Aorta (tissue), 5 donors: ENCODE measurements around the gene ATAD3A. TPM values are rescaled to one million over a fixed set of nuclear protein-coding genes. Genes with fewer than 3 reads are reported as not detected.
"Not testable (repeated sequence)": the region's sequence is repeated elsewhere in the genome, so short reads cannot be mapped to it uniquely, and the experiment has no call there.

Experiments used
- ATAC-seq: fragments of 200-7000 bp; cut with Tn5 transposase; one replicate; pipeline ENCODE4 v1.9.1; 2022; ENCODE audit warnings: moderate library complexity; ENCODE audit not compliant: low FRiP score
- DNase-seq, 2 donors: peaks; one replicate each; pipeline ENCODE4 v3.0.0-alpha.2; 2020
- H3K27ac ChIP-seq, 2 donors: one replicate each; pipeline ENCODE4 v1.5.1; 2013; ENCODE audit warnings: low read length in 2 of 2, mild to moderate bottlenecking in 2 of 2, moderate library complexity in 2 of 2, control low read depth in 1 of 2, inconsistent platforms in 1 of 2, low read depth in 1 of 2
- H3K27me3 ChIP-seq, 2 donors: one replicate each; pipeline ENCODE4 v1.6.1; 2013; ENCODE audit warnings: control low read depth in 1 of 2, low read length in 1 of 2, mild to moderate bottlenecking in 1 of 2, moderate library complexity in 1 of 2; ENCODE audit not compliant: insufficient read depth in 2 of 2, control insufficient read depth in 1 of 2
- H3K36me3 ChIP-seq, 2 donors: one replicate each; pipeline ENCODE4 v1.6.1; 2013; ENCODE audit warnings: control low read depth in 1 of 2, low read length in 1 of 2, mild to moderate bottlenecking in 1 of 2; ENCODE audit not compliant: insufficient read depth in 2 of 2, control insufficient read depth in 1 of 2
- H3K4me1 ChIP-seq, 2 donors: one replicate each; pipeline ENCODE4 v1.6.1; 2013; ENCODE audit warnings: low read length in 2 of 2, control low read depth in 1 of 2, mild to moderate bottlenecking in 1 of 2, moderate library complexity in 1 of 2; ENCODE audit not compliant: insufficient read depth in 2 of 2, control insufficient read depth in 1 of 2
- H3K4me3 ChIP-seq, 2 donors: one replicate each; pipeline ENCODE4 v1.5.1; 2013; ENCODE audit warnings: low read length in 2 of 2, control low read depth in 1 of 2, mild to moderate bottlenecking in 1 of 2
- H3K9me3 ChIP-seq: one replicate; pipeline ENCODE4 v1.6.1; 2013; ENCODE audit warnings: mild to moderate bottlenecking, low read length; ENCODE audit not compliant: control insufficient read depth
- WGBS, 2 donors: extraction: QIAGEN DNeasy Blood & Tissue Kit; methylation state at CpG; one replicate each; pipeline ENCODE4 v1.1.7; 2013; 5-methylcytosine and 5-hydroxymethylcytosine counted together
- intact Hi-C, 2 donors: fragments of 100-400 bp; cut with DNase I; formaldehyde crosslinking; loops; one replicate each; pipeline versions ENCODE4 v1.14.2 to v1.15.0; 2022
- polyA plus RNA-seq, 2 donors: library from polyadenylated mRNA; stranded (reverse); fragments of 200-250 nt; gene quantifications; one replicate each; pipeline ENCODE4 v1.2.3, GENCODE V29; 2013
- total RNA-seq, 2 donors: library from RNA; stranded (reverse); fragmentation: NEBNext Ultra II Directional; extraction: Animal tissue kit (Norgen Biotek cat#: 25700); gene quantifications; one replicate each; pipeline ENCODE4 v1.2.1, GENCODE V29; 2021
- donor health status: healthy with polysubstance abuse.
- donor health status: Bipolar disorder and iron deficiency.
- donor health status: DM: no; HTN: no; CAD: no.
- donor health status: DM: no; HTN: no; CAD: no.
- donor health status: DM: yes; HTN: yes; CAD: no.

The ATAD3A gene
- total and polyA plus RNA-seq, 4 donors: 8.3 to 20.2 (median 12.5) TPM

GRCh38 chr1:1516923-1517322 is 5.0 kb downstream of the ATAD3A start:
- H3K27ac ChIP-seq, ATAC-seq, H3K4me1 ChIP-seq, intact Hi-C loops, H3K4me3 ChIP-seq, H3K27me3 ChIP-seq, H3K36me3 ChIP-seq, DNase-seq, H3K9me3 ChIP-seq: not testable (repeated sequence)
- WGBS, 2 donors: 94 to 95% methylated on average over 14 of the region's 14 CpGs

DNA sequence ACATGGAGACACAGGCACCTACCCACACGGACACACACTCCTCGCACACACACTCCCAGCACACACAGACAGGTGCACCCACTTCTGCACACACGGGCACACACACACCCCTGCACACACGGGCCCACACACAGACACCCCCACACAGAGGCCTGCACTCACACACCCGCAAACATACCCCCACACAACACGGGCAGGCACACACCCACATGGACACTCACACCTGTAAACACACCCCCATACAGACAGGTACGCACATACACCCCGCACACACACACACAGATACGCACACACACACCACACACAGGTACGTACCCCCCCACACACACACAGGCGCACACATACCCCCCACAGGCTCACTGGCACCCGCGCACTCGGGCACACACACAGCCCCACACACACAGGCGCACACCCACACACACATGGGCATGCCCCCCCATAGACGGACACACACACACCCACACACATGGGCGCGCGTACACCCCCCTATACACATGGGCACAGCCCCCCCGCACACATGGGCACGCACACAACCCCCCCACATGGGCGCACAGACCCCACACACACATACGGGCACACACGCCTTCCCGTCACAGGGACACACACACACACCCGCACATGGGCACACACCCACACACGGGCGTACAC is 6.1 kb downstream of the ATAD3A start:
- peaks cover 0 to 3% of the 10 kb centered on the region in 2 donors for H3K36me3 ChIP-seq
- WGBS, 2 donors: 92 to 93% methylated on average over 28 of the region's 28 CpGs
- intact Hi-C loops: no loop called here

GRCh38 chr1:1518621-1519007 is 6.7 kb downstream of the ATAD3A start:
- H3K27ac ChIP-seq, H3K27me3 ChIP-seq, ATAC-seq, H3K4me1 ChIP-seq, intact Hi-C loops, H3K9me3 ChIP-seq, DNase-seq, H3K4me3 ChIP-seq, H3K36me3 ChIP-seq: not testable (repeated sequence)
- WGBS, 2 donors: 93% methylated on average over 18 to 19 of the region's 19 CpGs

More for the DNA sequence above, 6.1 kb downstream of the ATAD3A start:
- Histone ChIP-seq H3K27ac (no peak overlapping the region), H3K27me3 (no peaks in the 10 kb centered on the region), H3K4me3 (no peak overlapping the region), H3K4me1 (no peaks in the 10 kb centered on the region), H3K9me3 (no peaks in the 10 kb centered on the region)
- no peak for ATAC-seq
- DNase-seq: no peak

GRCh38 chr1:1519805-1520505 is 8.0 kb downstream of the ATAD3A start:
- ATAC-seq, H3K27ac ChIP-seq, H3K27me3 ChIP-seq, H3K4me3 ChIP-seq, H3K36me3 ChIP-seq, DNase-seq, intact Hi-C loops, H3K9me3 ChIP-seq, H3K4me1 ChIP-seq: not testable (repeated sequence)
- WGBS, 2 donors: 97 to 98% methylated on average over 42 to 51 of the region's 51 CpGs

- DNase-seq: no peak
- Histone ChIP-seq H3K27me3 (no peaks in the 10 kb centered on the region), H3K36me3 (peaks cover 0 to 3% of the 10 kb centered on the region in 2 donors), H3K4me1 (no peaks in the 10 kb centered on the region), H3K9me3 (no peaks in the 10 kb centered on the region), H3K27ac (no peak overlapping the region), H3K4me3 (no peak overlapping the region)
- intact Hi-C loops: no loop called here
- WGBS, 2 donors: 96 to 97% methylated on average over 19 of the region's 19 CpGs
- ATAC-seq: no peak
These were observed 9.4 kb downstream of the ATAD3A start for GRCh38 chr1:1521331-1521730.

DNA sequence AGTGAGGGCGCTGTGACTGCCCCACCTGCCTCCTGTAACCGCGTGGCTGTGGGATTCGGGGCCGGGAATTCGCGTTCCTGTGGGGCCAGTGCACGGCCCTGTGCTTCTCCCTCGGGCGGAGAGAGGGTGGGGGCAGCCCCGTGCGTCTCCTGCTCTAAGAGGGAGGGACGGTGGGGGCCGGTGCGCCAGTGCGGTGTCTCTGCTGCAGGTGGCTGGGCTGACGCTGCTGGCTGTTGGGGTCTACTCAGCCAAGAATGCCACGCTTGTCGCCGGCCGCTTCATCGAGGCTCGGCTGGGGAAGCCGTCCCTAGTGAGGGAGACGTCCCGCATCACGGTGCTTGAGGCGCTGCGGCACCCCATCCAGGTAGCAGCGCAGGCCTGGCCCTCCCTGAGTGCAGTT is 10.6 kb downstream of the ATAD3A start:
- ATAC-seq, H3K36me3 ChIP-seq, H3K27me3 ChIP-seq, intact Hi-C loops, H3K9me3 ChIP-seq, DNase-seq, H3K4me3 ChIP-seq, H3K4me1 ChIP-seq, H3K27ac ChIP-seq: not testable (repeated sequence)
- 95% methylated on average over 27 to 30 of the region's 30 CpGs for WGBS, 2 donors

DNA sequence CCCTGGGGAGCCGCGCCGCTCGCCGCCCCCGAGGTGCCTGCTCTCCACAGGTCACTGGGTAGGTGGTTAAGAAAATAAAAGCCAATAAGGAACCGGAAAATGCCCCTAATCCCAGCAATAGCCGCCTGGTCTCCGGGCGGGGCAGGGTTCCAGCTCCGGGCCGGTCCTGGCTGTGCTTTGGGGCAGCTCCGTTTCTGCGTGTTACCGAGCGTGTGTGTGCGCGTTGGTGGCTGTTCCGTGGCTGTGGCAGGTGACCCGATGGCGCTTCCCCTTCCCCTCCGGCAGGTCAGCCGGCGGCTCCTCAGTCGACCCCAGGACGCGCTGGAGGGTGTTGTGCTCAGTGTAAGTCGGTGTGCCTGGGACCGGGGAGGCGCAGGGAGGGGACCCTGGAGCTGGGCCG is 11.3 kb downstream of the ATAD3A start:
- H3K9me3 ChIP-seq, H3K4me1 ChIP-seq, H3K4me3 ChIP-seq, H3K36me3 ChIP-seq, H3K27ac ChIP-seq, DNase-seq, ATAC-seq, intact Hi-C loops, H3K27me3 ChIP-seq: not testable (repeated sequence)
- 95 to 96% methylated on average over 25 to 31 of the region's 31 CpGs for WGBS, 2 donors

- H3K27ac ChIP-seq, ATAC-seq, H3K9me3 ChIP-seq, H3K4me1 ChIP-seq, H3K36me3 ChIP-seq, H3K27me3 ChIP-seq, intact Hi-C loops, H3K4me3 ChIP-seq, DNase-seq: not testable (repeated sequence)
- WGBS, 2 donors: 89 to 91% methylated on average over 17 of the region's 17 CpGs
These were observed 11.7 kb downstream of the ATAD3A start for GRCh38 chr1:1523651-1524050.
